ENCODE results near the gene ZNF580. TPM values are rescaled to one million over a fixed set of nuclear protein-coding genes. Genes with fewer than 3 reads are reported as not detected.
A peak's percentile ranks its signal among the peaks of the same experiment; 100 is the strongest.

Gene ZNF580
- total and polyA plus RNA-seq, 3 experiments from 2014 or later: 15.2 to 41.3 (median 39.6) TPM

DNA sequence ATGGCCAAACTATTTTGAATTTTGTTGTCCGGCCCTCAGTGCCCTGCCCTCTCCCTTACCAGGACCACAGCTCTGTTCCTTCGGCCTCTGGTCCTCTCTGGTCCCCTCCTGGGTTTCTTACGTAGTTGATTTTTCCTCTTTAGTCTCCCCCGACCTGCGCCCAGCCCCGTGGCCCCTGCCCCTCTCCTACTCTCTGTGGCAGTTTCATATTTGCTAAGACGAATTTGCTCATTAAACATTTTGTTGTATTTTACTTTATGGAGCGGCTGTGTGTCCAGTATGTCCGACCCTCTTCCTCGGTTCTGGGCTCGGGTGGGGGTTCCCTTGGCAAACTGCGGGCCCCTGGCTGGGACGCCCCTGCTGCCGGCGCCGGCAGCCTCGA, 33.6 kb downstream of the ZNF580 start:
- Histone ChIP-seq H3K4me1 (ENCODE audit: insufficient read depth, low read length) (peaks cover 42% of the 10 kb centered on the region), H3K27me3 (ENCODE audit: insufficient read depth, low read length, poor library complexity, severe bottlenecking) (no peaks in the 10 kb centered on the region), H3K36me3 (ENCODE audit: insufficient read depth, low read length) (peaks cover 32% of the 10 kb centered on the region), H3K9me3 (ENCODE audit: low read length) (no peaks in the 10 kb centered on the region), H3K27ac (ENCODE audit: low read depth, low read length) (peak overlapping the region; percentile 85), H3K4me3 (ENCODE audit: low read length) (peak overlapping the region; percentile 28)
- ChIA-PET CTCF (no interaction called here), POLR2A (no interaction called here)
- no peak for DNase-seq
- Mint-ChIP-seq H3K4me3 (peak overlapping the region; percentile 15 to 97 (median 66)), H3K36me3 (peaks cover 0 to 74% (median 11%) of the 10 kb centered on the region in 3 donors), H3K27ac (peak overlapping the region; percentile 86 to 97 (median 92)), H3K9me3 (no peaks in the 10 kb centered on the region), H3K27me3 (peaks cover 0 to 3% of the 10 kb centered on the region in 2 donors), H3K4me1 (peaks cover 46 to 82% (median 47%) of the 10 kb centered on the region in 3 donors)

DNA sequence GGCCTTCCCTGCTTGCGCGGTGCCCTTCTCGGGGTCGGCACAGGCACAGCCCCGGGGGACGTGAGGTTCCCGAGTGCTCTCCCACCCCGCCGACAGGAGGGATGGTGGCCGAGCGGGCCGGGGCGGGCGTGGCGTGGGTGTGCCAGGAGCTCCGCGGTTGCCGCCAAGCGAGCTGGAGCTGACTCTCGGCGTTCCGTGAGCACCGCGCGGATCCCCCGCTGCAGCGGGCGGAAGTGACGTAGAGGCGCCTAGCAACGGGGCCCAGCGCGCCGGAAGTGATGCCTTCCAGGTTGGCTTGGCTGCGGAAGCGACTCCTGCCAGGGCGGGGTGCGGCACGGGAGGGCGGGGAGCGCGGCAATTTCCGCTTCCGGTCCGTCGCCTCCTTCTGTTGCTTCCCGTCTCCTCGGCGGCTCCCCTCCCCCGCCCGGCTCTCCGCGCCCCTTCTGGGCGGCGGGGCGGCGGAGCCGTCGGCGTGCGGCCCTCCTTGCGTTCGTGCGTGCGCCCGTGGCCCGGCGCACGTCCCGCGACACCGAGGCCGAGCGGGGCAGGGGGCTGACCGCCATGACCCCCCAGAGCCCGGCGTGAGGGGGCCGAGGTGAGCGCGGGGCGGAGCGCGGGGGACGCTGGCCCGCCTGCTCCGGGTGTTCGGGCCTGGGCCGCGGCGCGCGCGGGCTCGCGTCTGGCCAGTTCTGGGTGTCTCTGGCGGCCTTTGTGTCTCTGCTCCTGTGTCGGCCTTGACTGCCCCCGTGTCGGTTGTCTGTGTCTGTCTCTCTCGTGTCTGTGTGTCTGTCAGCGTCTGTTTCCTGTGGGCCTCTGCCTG, 34.2 kb downstream of the ZNF580 start, which contains the start of gene EPN1:
Gene EPN1, plus strand, starts transcription at position 386 of the 820 bp plus-strand sequence. CDS start 3,402 bp downstream, outside the sequence.
- CTCF ChIA-PET: no interaction called here
- H3K4me1 ChIP-seq (ENCODE audit: insufficient read depth, low read length): peaks cover 36% of the 10 kb centered on the region
- peak within 1 kb of the TSS; percentile 59 for H3K4me3 ChIP-seq (ENCODE audit: low read length)
- no peaks in the 10 kb centered on the region for H3K9me3 ChIP-seq (ENCODE audit: low read length)
- Mint-ChIP-seq H3K4me3 (peak within 1 kb of the TSS; percentile 92 to 97 (median 95)), H3K9me3 (no peaks in the 10 kb centered on the region), H3K4me1 (peaks cover 50 to 82% (median 52%) of the 10 kb centered on the region in 3 donors), H3K27ac (peak within 1 kb of the TSS; percentile 93 to 100 (median 98)), H3K27me3 (peaks cover 0 to 3% of the 10 kb centered on the region in 2 donors), H3K36me3 (peaks cover 0 to 74% (median 11%) of the 10 kb centered on the region in 3 donors)
- peak; percentile 96 to 99 (median 98) for DNase-seq
- POLR2A ChIA-PET: no interaction called here
- no peaks in the 10 kb centered on the region for H3K27me3 ChIP-seq (ENCODE audit: insufficient read depth, low read length, poor library complexity, severe bottlenecking)
- H3K27ac ChIP-seq (ENCODE audit: low read depth, low read length): peak within 1 kb of the TSS; percentile 85
- H3K36me3 ChIP-seq (ENCODE audit: insufficient read depth, low read length): peaks cover 31% of the 10 kb centered on the region

DNA sequence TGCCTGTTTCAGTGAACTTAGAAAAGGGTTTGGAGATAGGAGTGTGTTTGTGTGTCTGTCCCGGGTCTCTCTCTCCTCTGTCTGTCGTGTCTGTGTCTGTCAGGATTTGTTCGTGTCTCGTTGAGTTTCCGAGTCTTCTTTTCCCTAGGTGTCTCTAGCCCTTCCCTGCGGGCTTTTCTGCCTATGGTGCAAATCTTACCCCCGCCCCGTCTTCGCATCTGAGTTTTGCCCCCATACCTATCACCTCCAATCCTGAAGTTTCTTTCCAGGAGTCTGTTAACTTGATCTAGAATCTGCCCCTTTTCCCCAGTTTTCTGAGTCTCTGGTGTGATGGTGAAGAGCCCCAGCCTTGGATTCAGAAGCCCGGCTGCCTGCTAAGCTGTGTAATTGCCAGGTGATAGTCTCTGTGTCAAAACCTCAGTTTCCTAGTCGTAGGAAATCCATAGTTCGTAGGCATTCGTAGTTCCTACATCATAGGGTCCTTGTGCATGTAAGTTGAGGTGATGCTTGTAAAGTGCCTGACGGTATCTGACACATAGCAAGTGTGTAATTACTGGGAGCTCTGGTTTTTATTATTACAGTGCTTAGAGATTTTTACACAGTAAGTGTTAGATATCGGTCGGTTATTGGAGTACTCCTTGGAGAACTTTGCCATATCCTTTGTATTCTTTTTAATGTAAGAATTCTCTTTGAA, 35.0 kb downstream of the ZNF580 start:
- H3K4me1 ChIP-seq (ENCODE audit: insufficient read depth, low read length): peaks cover 29% of the 10 kb centered on the region
- H3K4me3 Mint-ChIP-seq: peak overlapping the region; percentile 92 to 97 (median 95)
- H3K27ac Mint-ChIP-seq: peak overlapping the region; percentile 93 to 100 (median 98)
- H3K36me3 Mint-ChIP-seq: peaks cover 0 to 74% (median 11%) of the 10 kb centered on the region in 3 donors
- POLR2A ChIA-PET: no interaction called here
- CTCF ChIA-PET: no interaction called here
- no peak for DNase-seq
- no peaks in the 10 kb centered on the region for H3K9me3 ChIP-seq (ENCODE audit: low read length)
- peaks cover 0 to 3% of the 10 kb centered on the region in 2 donors for H3K27me3 Mint-ChIP-seq
- H3K4me3 ChIP-seq (ENCODE audit: low read length): peak overlapping the region; percentile 59
- peaks cover 45 to 82% (median 47%) of the 10 kb centered on the region in 3 donors for H3K4me1 Mint-ChIP-seq
- no peaks in the 10 kb centered on the region for H3K27me3 ChIP-seq (ENCODE audit: insufficient read depth, low read length, poor library complexity, severe bottlenecking)
- peak overlapping the region; percentile 85 for H3K27ac ChIP-seq (ENCODE audit: low read depth, low read length)
- peaks cover 24% of the 10 kb centered on the region for H3K36me3 ChIP-seq (ENCODE audit: insufficient read depth, low read length)
- H3K9me3 Mint-ChIP-seq: no peaks in the 10 kb centered on the region

DNA sequence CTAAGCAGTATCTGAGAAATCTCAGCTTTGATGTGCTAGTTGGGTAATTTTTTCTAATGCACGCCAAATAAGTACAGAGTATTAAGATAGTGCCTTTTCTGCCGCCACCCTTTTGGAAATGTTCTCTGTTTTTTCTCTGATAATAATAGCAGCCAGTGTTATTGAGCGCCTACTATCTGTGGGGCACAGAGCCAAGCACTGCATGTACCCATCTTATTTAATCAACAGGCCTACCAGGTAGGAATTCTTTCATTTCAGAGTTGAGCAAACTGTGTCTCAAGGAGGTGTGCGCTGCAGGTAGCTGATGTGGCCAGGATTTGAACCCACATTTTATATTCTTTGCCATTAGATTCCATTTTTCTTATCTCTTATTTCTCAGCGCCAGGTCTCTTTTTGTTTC, 35.6 kb downstream of the ZNF580 start:
- H3K27ac ChIP-seq (ENCODE audit: low read depth, low read length): no peak overlapping the region
- no peak for DNase-seq
- ChIA-PET POLR2A (no interaction called here), CTCF (no interaction called here)
- H3K9me3 Mint-ChIP-seq: no peaks in the 10 kb centered on the region
- peak overlapping the region; percentile 87 to 97 (median 95) for H3K4me3 Mint-ChIP-seq
- H3K27me3 Mint-ChIP-seq: peaks cover 0 to 3% of the 10 kb centered on the region in 2 donors
- peaks cover 0 to 72% (median 9%) of the 10 kb centered on the region in 3 donors for H3K36me3 Mint-ChIP-seq
- H3K27me3 ChIP-seq (ENCODE audit: insufficient read depth, low read length, poor library complexity, severe bottlenecking): no peaks in the 10 kb centered on the region
- H3K27ac Mint-ChIP-seq: peak overlapping the region in 7 of 8 donors; percentile 1 to 99 (median 86)
- H3K9me3 ChIP-seq (ENCODE audit: low read length): no peaks in the 10 kb centered on the region
- no peak overlapping the region for H3K4me3 ChIP-seq (ENCODE audit: low read length)
- H3K36me3 ChIP-seq (ENCODE audit: insufficient read depth, low read length): peaks cover 24% of the 10 kb centered on the region
- H3K4me1 Mint-ChIP-seq: peaks cover 42 to 81% (median 42%) of the 10 kb centered on the region in 3 donors
- peaks cover 27% of the 10 kb centered on the region for H3K4me1 ChIP-seq (ENCODE audit: insufficient read depth, low read length)

DNA sequence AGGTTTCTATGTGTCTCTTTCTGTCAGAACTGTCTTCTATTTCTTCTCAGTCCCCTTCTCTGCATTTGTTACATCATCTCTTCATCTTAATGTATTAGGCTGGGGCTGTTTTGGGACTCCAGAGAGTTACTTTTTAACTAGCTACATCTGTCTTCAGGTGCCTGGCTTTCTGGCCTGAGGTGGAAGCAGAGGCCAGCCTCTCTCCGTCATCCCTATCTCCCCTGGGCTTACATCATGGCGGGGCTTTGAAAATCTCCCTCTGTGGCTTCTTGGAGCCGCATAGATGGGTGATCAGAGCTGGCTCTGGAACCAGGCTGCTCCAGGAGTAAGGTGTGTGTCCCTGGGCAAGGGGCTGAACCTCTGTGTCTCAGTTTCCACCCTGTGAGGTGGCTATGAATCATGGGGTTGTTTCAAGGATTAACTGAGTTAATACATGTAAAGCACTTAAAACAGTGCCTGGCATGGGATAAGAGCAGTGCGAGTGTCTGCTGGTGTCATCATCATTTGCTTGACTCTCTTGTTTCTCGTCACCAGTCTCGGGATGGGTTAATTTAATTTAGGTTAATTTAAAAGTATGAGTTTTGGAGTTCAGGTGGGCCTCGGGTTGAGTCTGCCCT, 36.2 kb downstream of the ZNF580 start:
- Mint-ChIP-seq H3K4me1 (peaks cover 42 to 78% (median 45%) of the 10 kb centered on the region in 3 donors), H3K9me3 (no peaks in the 10 kb centered on the region), H3K4me3 (peak overlapping the region; percentile 87 to 97 (median 95)), H3K36me3 (peaks cover 0 to 75% (median 9%) of the 10 kb centered on the region in 3 donors), H3K27me3 (peaks cover 0 to 3% of the 10 kb centered on the region in 2 donors), H3K27ac (peak overlapping the region in 7 of 8 donors; percentile 3 to 98 (median 86))
- DNase-seq: no peak
- Histone ChIP-seq H3K27ac (ENCODE audit: low read depth, low read length) (no peak overlapping the region), H3K4me1 (ENCODE audit: insufficient read depth, low read length) (peaks cover 27% of the 10 kb centered on the region), H3K27me3 (ENCODE audit: insufficient read depth, low read length, poor library complexity, severe bottlenecking) (no peaks in the 10 kb centered on the region), H3K4me3 (ENCODE audit: low read length) (no peak overlapping the region), H3K9me3 (ENCODE audit: low read length) (no peaks in the 10 kb centered on the region), H3K36me3 (ENCODE audit: insufficient read depth, low read length) (peaks cover 27% of the 10 kb centered on the region)
- POLR2A ChIA-PET: no interaction called here
- CTCF ChIA-PET: no interaction called here

DNA sequence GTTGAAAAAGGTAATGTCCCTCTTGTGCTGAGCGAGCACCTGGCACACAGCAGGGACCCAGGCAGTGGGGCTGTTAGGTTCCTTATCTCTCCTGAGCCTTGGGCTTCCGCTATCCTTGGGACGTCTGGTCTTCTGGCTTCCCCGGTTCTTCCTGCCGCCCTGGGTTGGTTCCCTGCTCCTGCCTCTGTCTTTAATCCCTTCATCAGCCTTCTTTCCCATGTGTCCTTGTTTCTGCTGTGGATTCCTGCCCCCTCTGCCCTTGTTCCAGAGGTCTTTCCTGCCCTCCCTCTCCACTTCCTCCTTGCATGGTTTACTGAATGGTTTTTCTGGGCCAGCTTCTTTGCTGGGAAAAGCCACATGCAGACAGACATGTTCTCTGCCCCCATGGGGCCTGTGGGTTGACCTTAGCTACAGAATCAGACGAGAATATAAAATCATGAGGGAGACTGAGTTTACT, 36.8 kb downstream of the ZNF580 start:
- Mint-ChIP-seq H3K27me3 (peaks cover 0 to 3% of the 10 kb centered on the region in 2 donors), H3K4me1 (peaks cover 38 to 77% (median 41%) of the 10 kb centered on the region in 3 donors), H3K27ac (peak overlapping the region in 7 of 8 donors; percentile 28 to 98 (median 77)), H3K9me3 (no peaks in the 10 kb centered on the region), H3K36me3 (peaks cover 0 to 73% (median 9%) of the 10 kb centered on the region in 3 donors), H3K4me3 (peak overlapping the region; percentile 16 to 92 (median 56))
- Histone ChIP-seq H3K27ac (ENCODE audit: low read depth, low read length) (no peak overlapping the region), H3K36me3 (ENCODE audit: insufficient read depth, low read length) (peaks cover 30% of the 10 kb centered on the region), H3K27me3 (ENCODE audit: insufficient read depth, low read length, poor library complexity, severe bottlenecking) (no peaks in the 10 kb centered on the region), H3K9me3 (ENCODE audit: low read length) (no peaks in the 10 kb centered on the region), H3K4me3 (ENCODE audit: low read length) (no peak overlapping the region), H3K4me1 (ENCODE audit: insufficient read depth, low read length) (peaks cover 27% of the 10 kb centered on the region)
- CTCF ChIA-PET: no interaction called here
- no peak for DNase-seq
- POLR2A ChIA-PET: no interaction called here

DNA sequence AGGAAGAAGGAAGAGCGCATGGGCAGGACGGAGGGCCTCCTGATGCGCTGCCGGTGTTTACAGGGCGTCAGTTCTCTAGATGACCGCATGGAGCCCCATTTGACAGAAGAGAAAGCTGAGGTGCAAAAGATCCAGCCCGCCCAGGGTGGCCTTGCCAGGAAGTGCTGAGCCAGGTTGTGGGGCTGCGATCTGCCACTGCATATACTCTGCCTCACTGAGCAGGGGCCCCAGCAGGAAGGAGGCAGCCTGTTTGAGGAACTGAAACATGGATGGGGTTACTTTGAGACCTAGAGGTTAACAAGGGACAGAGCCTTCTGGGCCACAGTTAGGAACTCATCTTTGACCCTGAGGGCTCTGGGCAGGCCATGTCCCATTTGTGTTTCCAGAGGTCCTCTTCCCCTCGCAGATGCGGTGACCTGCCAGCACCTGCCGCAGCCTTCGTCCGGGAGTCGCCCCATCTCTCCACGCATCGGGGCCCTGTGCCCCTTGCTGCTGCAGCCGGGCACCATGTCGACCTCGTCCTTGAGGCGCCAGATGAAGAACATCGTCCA, 37.4 kb downstream of the ZNF580 start:
- Mint-ChIP-seq H3K9me3 (no peaks in the 10 kb centered on the region), H3K27me3 (peaks cover 0 to 3% of the 10 kb centered on the region in 2 donors), H3K27ac (peak overlapping the region in 4 of 8 donors; percentile 28 to 98 (median 74)), H3K36me3 (peaks cover 0 to 70% (median 9%) of the 10 kb centered on the region in 3 donors), H3K4me1 (peaks cover 38 to 75% (median 41%) of the 10 kb centered on the region in 3 donors), H3K4me3 (peak overlapping the region in 1 of 7 donors; percentile 56)
- Histone ChIP-seq H3K36me3 (ENCODE audit: insufficient read depth, low read length) (peaks cover 28% of the 10 kb centered on the region), H3K9me3 (ENCODE audit: low read length) (no peaks in the 10 kb centered on the region), H3K27me3 (ENCODE audit: insufficient read depth, low read length, poor library complexity, severe bottlenecking) (no peaks in the 10 kb centered on the region), H3K4me1 (ENCODE audit: insufficient read depth, low read length) (peaks cover 27% of the 10 kb centered on the region), H3K27ac (ENCODE audit: low read depth, low read length) (no peak overlapping the region), H3K4me3 (ENCODE audit: low read length) (no peak overlapping the region)
- CTCF ChIA-PET: no interaction called here
- POLR2A ChIA-PET: no interaction called here
- peak in 1 of 5 donors; percentile 4 for DNase-seq

All from CD8-positive, alpha-beta memory T cell (primary cell).